Stimulated activated CD4-positive, alpha-beta T cell treated with anti-CD3 and anti-CD28 coated beads, Interleukin-12 subunit alpha, Interleukin-12 subunit beta, amount 100 ng/mL, for 4 hours (primary cell): ENCODE measurements around the gene DPH2.

ENCODE experiments used
- DNase-seq: peaks from one replicate; pipeline ENCODE4 v3.0.0-alpha.2; 2020

Gene DPH2, protein sequence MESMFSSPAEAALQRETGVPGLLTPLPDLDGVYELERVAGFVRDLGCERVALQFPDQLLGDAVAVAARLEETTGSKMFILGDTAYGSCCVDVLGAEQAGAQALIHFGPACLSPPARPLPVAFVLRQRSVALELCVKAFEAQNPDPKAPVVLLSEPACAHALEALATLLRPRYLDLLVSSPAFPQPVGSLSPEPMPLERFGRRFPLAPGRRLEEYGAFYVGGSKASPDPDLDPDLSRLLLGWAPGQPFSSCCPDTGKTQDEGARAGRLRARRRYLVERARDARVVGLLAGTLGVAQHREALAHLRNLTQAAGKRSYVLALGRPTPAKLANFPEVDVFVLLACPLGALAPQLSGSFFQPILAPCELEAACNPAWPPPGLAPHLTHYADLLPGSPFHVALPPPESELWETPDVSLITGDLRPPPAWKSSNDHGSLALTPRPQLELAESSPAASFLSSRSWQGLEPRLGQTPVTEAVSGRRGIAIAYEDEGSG

DNA sequence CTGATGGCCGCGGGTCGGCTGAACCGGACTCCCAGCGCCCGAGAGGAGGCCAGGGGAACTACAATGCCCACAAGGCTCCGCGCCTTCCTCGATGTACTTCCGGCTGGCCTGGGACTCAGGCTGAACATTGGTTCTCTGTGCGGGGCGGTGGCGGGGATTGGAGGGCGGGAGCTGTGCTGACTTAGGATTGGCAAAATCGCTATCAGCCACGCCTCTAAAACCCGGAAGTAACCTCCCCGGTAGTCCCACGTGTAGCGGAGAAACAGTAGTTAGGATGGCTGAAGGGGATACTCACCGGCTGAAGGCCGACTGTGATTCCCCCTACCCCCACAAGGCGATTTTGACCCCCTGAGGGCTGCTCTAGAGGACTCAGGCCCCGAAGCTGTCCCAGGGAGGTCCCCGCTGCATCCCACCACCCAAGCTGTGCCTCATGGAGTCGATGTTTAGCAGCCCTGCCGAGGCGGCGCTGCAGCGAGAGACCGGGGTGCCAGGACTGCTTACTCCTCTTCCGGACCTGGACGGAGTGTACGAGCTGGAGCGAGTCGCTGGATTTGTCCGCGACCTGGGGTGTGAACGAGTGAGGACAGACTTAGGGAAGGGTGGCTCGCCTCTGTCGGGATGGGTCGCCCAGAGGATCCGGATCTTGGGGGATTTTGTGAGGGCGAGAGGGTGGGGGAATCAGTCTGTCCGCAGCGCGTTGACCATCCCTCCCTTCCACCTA lies at the start of gene DPH2:
Gene DPH2, plus strand, starts transcription at position 265 of the 721 bp plus-strand sequence. Its CDS starts 166 bp downstream, at position 431.
- DNase-seq = peak; percentile 93

DNA sequence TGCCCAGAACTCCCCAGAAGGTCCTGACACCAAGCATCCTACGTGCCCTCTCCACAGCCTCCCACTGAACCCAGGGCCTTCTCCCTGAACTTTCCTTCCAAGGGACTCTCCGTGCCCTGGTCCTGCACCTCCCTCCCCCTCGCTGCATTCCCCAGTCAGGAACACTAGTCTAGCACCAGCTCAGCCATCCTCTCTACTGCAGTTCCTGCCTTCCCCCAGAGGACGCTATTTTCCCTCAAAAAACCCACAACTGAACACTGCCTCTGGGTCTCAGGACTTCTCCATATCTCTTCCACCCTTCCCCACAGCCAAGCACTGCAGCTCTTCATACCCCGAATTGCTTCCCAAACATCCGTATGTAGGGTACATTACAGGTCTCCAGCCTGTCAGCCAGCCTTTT lies 48.8 kb upstream of the DPH2 start:
- DNase-seq = no peak

DNA sequence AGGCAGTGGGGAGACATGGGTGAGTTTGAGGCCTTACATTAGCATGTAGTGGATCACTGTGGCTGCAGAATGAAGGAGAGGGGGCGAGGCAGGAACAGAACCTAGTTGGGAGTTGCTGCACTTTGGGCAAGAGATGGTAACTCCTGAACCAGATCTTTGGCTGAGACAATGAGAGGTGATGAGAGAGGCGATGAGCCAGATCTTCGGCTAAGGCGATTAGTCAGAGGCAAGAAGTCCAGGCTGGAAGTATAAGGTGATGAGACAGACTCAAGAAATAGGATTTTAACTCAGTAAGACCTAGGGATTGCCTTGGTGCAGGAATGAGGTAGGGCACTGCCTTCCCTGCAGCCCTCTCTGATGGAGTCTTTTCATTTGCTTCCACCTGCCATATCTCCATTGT lies 45.3 kb upstream of the DPH2 start:
- DNase-seq = no peak

DNA sequence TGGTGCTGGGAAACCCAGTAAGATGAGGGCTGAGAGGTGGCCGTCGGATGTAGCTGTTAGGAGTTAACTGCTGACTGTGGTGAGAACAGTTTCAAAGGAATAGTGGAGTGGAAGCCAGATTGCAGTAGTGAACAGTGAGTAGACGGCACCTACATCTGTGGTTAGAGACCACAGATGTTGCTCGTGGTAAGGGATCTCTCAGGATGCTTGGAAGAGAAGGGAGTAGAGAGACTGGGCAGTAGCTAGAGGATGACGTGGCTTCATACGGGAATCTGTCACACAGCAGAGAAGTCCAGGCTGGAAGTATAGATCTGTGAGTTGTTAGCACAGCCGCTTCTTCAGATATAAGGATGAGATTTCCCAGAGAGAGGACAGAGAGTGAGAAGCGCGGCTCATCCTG lies 44.0 kb upstream of the DPH2 start:
- DNase-seq = no peak

DNA sequence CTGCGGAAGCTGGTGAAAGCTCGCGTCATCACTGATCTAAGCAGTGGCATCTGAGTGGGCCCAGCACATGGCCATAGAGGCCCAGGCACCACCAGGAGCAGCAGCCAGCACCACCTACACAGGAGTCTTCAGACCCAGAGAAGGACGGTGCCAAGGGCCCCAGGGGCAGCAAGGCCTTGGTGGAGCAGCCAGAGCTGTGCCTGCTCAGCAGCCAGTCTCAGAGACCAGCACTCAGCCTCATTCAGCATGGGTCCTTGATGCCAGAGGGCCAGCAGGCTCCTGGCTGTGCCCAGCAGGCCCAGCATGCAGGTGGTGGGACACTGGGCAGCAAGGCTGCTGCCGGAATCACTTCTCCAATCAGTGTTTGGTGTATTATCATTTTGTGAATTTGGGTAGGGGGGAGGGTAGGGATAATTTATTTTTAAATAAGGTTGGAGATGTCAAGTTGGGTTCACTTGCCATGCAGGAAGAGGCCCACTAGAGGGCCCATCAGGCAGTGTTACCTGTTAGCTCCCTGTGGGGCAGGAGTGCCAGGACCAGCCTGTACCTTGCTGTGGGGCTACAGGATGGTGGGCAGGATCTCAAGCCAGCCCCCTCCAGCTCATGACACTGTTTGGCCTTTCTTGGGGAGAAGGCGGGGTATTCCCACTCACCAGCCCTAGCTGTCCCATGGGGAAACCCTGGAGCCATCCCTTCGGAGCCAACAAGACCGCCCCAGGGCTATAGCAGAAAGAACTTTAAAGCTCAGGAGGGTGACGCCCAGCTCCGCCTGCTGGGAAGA lies 39.5 kb upstream of the DPH2 start:
- no peak for DNase-seq

DNA sequence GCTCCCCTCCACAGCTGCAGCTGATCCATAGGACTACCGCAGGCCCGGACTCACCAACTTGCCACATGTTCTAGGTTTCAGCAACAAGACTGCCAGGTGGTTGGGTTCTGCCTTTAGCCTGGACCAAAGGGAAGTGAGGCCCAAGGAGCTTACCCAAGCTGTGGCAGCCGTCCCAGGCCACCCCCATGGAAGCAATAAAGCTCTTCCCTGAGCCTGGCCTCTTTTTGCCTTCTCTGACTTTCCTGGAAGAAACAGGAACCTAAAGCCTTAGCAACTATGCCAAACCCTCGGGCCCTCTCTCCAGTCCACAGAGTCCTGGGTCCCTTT lies 38.9 kb upstream of the DPH2 start:
- DNase-seq = no peak

DNA sequence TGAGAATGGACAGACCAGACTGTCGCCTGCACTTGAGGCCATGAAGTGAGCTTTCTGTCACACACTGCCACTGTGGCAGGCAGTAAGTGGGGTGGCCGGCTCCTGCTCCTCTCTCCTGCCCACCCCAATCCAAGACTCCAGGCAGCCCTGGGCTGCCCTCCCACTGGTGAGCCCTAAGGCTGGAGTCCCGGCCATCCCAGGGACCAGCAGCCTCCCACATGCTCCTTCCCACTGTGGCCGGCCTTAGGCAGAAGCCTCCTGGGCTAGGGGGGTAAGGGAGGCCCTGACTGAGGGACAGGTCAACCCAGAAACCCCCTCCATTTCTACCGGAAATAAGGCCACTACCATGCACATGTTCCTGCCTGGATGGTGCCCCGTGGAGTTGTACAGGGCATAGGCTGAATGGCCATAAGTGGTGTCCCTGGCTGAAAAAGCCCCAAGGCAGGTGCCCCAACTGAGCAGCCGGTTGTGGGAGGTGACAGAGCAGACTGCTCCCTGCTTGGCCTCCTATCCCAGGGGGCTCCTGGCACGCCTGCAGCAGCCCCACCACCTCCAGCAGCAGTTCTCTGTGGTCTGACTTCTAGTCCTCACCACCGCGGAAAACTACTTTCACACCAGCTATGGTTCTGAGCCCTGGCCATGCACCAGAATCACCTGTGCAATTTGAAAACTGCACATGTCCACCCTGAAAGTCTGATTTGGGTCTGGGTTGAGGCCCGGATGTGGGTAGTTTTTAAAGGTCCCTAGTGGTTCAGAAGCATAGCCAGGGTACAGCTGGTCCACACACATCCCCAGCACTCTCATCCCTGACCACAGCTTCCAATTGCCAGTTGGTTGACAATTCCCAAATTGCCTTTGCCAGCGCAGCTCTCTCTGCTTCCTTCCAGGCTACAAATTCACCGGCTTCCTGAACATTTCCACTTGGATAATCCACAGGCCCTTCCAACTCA lies 37.8 kb upstream of the DPH2 start:
- DNase-seq = no peak

DNA sequence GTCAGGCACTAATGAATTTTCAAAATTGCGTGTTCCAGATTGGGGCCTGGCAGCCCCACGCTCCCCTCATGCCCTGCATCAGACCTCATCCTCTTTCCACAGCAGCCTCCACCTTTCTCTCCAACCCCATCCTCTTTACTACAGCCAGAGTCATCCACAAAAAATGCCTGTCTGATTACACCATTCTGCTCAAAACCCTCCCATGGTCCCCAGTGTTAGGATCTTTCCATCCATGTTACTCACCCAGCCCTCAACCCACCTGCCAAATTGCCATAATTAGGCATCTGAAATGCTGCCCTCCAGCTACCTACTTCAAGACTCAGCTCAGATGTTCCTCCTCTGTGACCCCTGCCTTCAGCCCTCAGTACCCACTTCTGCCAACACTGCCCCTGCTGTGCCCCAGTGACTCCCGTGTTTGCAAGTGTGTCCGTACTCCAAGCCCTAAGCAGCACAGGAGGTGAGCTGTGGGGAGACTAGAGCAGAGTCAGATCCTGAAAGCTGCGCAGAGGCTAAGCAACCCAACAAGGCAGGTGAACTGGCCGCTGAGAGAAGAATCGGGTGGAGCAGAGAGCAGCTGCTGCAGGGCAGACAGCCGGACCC lies 36.9 kb upstream of the DPH2 start:
- no peak for DNase-seq

DNA sequence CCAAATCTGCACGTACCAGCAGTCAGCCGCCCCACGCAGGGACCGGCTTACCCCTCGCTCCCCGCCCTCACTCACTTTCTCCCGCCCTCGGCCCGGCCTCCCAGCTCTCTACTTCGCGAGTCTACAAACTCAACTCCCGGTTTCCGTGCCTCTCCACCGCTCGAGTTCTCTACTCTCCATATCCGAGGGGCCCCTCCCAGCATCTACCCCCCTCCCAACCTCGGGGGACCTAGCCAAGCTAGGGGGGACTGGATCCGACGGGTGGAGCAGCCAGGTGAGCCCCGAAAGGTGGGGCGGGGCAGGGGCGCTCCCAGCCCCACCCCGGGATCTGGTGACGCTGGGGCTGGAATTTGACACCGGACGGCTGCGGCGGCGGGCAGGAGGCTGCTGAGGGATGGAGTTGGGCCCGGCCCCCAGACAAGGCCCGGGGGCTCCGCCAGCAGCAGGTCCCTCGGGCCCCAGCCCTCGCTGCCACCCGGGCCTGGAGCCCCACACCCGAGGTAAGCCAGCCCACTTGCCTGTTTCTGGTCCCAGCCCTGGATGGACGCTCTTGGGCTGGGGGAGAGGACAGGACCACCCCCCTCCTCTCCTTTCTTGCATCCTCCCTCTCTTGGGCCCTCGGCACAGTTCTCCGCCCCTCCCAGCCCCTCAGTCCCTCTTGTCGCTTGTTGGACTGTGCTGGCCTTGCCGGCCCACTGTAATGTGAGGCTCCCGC lies 36.3 kb upstream of the DPH2 start, which contains the start of gene ARTN:
Gene ARTN, plus strand, starts transcription at position 416 of the 715 bp plus-strand sequence. CDS start 1,856 bp downstream, outside the sequence.
- DNase-seq = no peak

DNA sequence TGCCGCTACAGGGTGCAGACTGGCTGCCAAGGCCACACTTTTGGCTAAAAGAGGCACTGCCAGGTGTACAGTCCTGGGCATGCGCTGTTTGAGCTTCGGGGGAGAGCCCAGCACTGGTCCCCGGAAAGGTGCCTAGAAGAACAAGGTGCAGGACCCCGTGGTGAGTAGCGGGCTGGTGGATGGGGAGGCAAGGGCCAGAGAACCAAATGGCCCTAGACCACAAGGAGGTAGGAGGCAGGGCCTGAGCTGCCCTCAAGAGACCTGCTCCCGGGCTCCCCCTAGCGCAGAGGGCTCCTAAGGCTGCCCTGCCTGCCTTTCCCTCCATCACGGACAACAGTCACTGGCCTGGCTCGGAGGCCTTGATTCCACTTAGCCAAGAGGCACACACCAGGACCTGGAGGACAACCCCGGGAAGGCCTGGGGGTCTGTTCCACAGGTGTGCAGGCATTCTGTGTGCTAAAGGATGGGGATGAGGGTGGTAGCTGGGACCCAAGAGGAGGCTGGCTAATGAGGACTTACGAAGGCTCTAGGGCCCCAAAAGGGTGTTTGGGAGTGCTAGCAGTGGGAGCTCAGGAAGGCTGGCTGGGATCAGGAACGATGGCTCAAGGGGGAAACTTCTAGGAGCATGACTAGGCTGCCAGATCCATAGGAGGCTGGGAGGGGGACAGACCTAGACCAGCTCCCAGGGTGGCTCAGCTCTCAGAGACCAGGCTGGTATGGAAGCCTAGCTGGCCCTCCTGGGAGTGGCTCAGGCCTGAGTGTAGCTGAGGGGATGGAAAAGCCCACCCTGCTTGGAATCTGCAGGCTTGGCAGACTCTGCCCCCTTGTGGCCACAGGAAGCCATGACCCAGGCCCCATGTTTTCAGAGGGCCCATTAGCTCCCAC lies 35.5 kb upstream of the DPH2 start:
- DNase-seq = peak; percentile 50

DNA sequence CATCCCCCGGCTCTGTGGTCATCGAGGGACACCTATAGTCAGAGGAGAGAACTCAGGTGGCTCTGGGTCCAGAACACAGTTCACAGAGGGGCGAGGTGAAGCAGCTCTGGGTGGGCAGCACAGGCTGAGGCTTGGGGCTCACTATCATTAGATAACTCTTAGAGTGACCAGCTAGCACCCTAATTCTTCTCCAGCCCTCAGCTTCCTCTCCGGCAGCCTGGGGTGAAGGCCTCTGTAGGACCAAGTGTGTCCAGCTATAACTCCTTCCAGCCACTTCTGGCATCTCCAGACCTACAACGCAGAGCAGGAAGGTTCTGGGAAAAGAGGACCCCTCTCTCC lies 34.9 kb upstream of the DPH2 start:
- no peak for DNase-seq

DNA sequence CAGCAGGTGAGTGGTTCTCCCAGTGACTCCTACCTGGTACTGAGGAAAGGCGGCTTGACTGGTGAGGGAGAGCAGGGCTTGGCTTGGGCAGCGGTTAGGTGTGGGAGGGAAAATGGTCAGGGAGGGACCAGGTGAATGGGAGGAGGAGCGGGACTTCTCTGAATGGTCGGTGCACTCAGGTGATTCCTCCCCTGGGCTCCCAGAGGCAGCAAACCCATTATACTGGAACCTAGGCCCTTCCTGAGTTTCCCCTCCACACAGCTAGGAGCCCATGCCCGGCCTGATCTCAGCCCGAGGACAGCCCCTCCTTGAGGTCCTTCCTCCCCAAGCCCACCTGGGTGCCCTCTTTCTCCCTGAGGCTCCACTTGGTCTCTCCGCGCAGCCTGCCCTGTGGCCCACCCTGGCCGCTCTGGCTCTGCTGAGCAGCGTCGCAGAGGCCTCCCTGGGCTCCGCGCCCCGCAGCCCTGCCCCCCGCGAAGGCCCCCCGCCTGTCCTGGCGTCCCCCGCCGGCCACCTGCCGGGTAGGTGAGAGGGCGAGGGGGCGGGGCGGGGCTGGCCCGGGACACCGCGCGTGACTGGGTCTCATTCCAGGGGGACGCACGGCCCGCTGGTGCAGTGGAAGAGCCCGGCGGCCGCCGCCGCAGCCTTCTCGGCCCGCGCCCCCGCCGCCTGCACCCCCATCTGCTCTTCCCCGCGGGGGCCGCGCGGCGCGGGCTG lies 33.9 kb upstream of the DPH2 start:
- no peak for DNase-seq

DNA sequence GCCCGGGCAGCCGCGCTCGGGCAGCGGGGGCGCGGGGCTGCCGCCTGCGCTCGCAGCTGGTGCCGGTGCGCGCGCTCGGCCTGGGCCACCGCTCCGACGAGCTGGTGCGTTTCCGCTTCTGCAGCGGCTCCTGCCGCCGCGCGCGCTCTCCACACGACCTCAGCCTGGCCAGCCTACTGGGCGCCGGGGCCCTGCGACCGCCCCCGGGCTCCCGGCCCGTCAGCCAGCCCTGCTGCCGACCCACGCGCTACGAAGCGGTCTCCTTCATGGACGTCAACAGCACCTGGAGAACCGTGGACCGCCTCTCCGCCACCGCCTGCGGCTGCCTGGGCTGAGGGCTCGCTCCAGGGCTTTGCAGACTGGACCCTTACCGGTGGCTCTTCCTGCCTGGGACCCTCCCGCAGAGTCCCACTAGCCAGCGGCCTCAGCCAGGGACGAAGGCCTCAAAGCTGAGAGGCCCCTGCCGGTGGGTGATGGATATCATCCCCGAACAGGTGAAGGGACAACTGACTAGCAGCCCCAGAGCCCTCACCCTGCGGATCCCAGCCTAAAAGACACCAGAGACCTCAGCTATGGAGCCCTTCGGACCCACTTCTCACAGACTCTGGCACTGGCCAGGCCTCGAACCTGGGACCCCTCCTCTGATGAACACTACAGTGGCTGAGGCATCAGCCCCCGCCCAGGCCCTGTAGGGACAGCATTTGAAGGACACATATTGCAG lies 33.2 kb upstream of the DPH2 start:
- DNase-seq = no peak

DNA sequence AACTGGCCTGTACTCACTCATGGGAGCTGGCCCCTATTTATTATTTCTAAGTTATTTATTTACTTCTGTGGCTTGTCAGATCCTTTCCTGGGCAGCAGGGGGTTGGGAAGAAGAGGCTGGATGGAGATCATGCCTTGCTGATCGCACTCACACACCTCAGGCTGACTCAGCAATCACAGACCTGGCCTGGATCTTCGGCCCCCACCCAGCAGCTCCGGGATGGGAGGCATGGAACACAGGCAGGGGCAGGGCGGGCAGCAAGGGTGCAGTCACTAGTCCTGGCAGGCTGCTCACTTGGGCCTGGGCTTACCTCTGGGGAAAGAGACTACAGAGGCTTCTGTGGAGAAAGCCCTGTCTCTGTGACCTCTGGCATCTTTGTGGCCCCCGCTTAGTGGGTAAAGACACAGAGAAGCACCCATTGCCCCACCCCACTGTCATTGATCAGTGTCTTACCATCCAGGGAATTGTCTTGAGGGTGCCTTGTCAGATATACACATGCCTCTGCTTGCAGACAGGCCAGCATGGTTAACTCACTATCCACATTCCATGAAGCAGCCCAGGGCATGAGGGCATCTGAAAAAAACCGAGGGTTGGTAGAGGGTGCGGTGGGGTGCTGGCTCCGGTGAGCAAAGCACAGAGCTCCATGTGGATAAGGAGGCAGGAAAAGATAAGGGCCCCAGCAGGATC lies 32.5 kb upstream of the DPH2 start:
- DNase-seq = no peak

DNA sequence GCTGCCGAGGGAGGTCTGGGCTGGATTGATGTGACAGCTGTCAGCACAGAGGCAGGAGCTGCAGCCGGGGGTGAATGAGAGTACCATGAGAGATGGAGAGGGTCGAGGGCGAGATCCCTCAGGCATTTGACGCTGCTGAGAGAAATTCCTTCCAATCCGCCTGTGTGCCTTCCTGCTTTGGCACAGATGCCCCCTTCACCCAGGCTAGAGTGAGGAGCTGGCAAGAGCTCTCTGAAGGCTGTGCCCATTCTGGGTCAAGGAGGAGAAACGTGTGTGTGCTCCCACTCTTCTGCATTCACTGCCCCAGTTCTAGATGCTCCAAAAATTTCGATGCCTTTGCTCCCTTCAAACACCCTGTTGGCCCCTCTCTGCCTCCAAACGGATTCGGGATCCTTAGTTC lies 31.4 kb upstream of the DPH2 start:
- DNase-seq = no peak

DNA sequence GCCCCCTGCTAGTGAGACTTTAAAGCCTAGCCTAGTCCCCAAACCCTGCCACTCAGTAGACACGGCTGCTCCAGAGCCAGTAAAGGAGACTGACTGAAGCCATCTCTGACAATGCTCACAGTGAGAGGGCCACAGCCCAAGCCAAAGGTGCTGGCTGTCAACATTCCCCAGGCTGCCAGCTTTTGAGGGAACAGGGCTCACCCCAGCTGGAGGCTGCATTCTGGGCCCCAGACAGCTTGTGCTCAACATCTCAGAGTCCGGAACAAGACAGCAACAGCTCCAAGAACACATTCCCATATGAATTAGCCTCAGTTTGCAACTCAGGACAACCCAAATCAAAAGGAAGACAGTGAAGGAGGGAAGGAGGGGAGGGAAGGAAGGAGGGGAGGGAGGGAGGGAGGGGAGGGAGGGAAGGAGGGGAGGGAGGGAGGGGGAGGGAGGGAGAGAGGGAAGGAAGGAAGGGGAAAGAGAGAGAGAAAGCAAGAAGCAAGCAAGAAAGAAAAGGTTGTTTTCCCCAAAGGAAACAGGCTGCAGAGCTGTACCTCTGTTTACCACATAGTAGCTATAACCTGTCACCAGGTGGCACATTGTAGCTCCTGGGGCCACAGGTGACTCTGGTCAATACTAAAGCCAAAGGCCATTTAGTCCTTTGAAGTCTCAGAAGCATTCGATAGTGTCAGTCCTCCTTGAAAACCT lies 30.8 kb upstream of the DPH2 start:
- DNase-seq = no peak

DNA sequence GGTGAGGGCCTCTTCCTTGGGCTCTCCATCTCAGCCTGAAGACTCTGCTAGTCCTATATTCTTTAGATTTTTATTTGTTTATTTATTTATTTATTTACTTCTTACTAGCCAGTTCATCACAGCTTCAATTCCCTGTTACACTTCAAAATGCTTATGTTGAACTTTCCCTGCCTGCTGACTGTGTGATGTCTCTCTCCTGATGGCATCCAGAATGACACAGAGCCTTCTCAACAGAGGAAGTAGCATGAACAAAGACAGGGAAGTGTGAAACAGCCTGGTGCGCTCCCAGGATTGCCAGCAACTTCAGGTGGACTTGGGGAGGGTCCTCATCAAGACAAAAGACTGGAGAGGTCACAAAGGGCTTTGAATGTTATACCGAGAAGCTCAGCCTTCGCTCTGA lies 27.4 kb upstream of the DPH2 start:
- no peak for DNase-seq

DNA sequence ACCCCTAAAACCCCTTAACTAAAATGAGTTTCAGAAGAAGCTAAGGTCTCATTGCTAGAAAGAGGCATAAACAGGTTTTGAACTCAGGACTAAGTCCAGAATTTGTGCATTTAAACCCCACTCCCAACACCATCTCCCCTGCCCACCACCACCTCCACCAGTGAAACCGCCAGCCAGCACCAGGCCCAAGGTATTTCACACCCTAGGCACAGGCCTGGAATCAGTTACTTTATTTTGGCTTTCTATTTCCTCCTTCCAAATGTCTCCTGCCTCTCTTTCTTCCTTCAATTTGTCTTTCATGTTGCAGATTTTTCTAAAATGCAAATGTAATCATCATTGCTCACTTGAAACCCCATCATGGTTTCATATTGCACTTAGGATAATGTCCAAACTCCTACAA lies 24.9 kb upstream of the DPH2 start:
- DNase-seq = no peak
